ENCODE results near the gene IRF8.
"Not testable (repeated sequence)": the region's sequence is repeated elsewhere in the genome, so short reads cannot be mapped to it uniquely, and the experiment has no call there.

Gene IRF8

GRCh38 chr16:85901773-85902365, 2.9 kb downstream of the IRF8 start:
- no peak for DNase-seq (ENCODE audit: low read depth)
- TF ChIP-seq CTCF (IDR thresholded peaks at IDR 0.05; ENCODE audit: insufficient read depth, low read depth, low read length, missing control alignments) = no peak
- no peak overlapping the region for H3K4me3 ChIP-seq (ENCODE audit: low read length)

- H3K4me3 ChIP-seq (ENCODE audit: low read length) = no peak overlapping the region
- no peak for DNase-seq (ENCODE audit: low read depth)
These were observed 3.6 kb downstream of the IRF8 start for GRCh38 chr16:85902366-85903155.

GRCh38 chr16:85903559-85903958, 4.6 kb downstream of the IRF8 start:
- TF ChIP-seq CTCF (IDR thresholded peaks at IDR 0.05; ENCODE audit: insufficient read depth, low read depth, low read length, missing control alignments) = no peak
- DNase-seq (ENCODE audit: low read depth) = no peak
- H3K4me3 ChIP-seq (ENCODE audit: low read length) = no peak overlapping the region

More at GRCh38 chr16:85902366-85903155, 3.6 kb downstream of the IRF8 start:
- no peak for TF ChIP-seq CTCF (IDR thresholded peaks at IDR 0.05; ENCODE audit: insufficient read depth, low read depth, low read length, missing control alignments)

GRCh38 chr16:85905110-85906095, 6.4 kb downstream of the IRF8 start:
- no peak for DNase-seq (ENCODE audit: low read depth)
- TF ChIP-seq CTCF (IDR thresholded peaks at IDR 0.05; ENCODE audit: insufficient read depth, low read depth, low read length, missing control alignments) = no peak
- no peak overlapping the region for H3K4me3 ChIP-seq (ENCODE audit: low read length)

- TF ChIP-seq CTCF (IDR thresholded peaks at IDR 0.05; ENCODE audit: insufficient read depth, low read depth, low read length, missing control alignments) = no peak
- no peak for DNase-seq (ENCODE audit: low read depth)
- H3K4me3 ChIP-seq (ENCODE audit: low read length) = no peak overlapping the region
These were observed 7.4 kb downstream of the IRF8 start for GRCh38 chr16:85906349-85906748.

- DNase-seq (ENCODE audit: low read depth); H3K4me3 ChIP-seq (ENCODE audit: low read length): not testable (repeated sequence)
These were observed 8.3 kb downstream of the IRF8 start for GRCh38 chr16:85907231-85907630.

- TF ChIP-seq CTCF (IDR thresholded peaks at IDR 0.05; ENCODE audit: insufficient read depth, low read depth, low read length, missing control alignments) = no peak
- DNase-seq (ENCODE audit: low read depth) = no peak
- H3K4me3 ChIP-seq (ENCODE audit: low read length) = no peak overlapping the region
These were observed 9.5 kb downstream of the IRF8 start for GRCh38 chr16:85908444-85908843.
